Activated CD4-positive, alpha-beta T cell treated with anti-CD3 and anti-CD28 coated beads, Interleukin-2, amount 50 U/mL, for 1 hour (primary cell): Measurements from ENCODE around the gene IL32.
"Not testable (repeated sequence)": the region's sequence is repeated elsewhere in the genome, so short reads cannot be mapped to it uniquely, and the experiment has no call there.

ENCODE experiments used
- DNase-seq: peaks from one replicate; pipeline ENCODE4 v3.0.0-alpha.2; 2020

Gene IL32

GRCh38 chr16:3072576-3073263 is 7.3 kb downstream of the IL32 start:
- DNase-seq: not testable (repeated sequence)

- DNase-seq: no peak
Measured at GRCh38 chr16:3073448-3073847, 8.0 kb downstream of the IL32 start.

GRCh38 chr16:3074860-3075522 is 9.6 kb downstream of the IL32 start:
- peak; percentile 70 for DNase-seq

- DNase-seq: no peak
Measured at GRCh38 chr16:3075523-3075915, 10.1 kb downstream of the IL32 start.

- not testable (repeated sequence) for DNase-seq
Measured at GRCh38 chr16:3075946-3076345, 10.5 kb downstream of the IL32 start.

GRCh38 chr16:3076577-3076976 is 11.1 kb downstream of the IL32 start:
- DNase-seq: no peak

- no peak for DNase-seq
Measured at GRCh38 chr16:3080024-3080423, 14.6 kb downstream of the IL32 start.

GRCh38 chr16:3081957-3082356 is 16.5 kb downstream of the IL32 start:
- not testable (repeated sequence) for DNase-seq

GRCh38 chr16:3083408-3083807 is 18.0 kb downstream of the IL32 start:
- DNase-seq: not testable (repeated sequence)

GRCh38 chr16:3084491-3084890 is 19.1 kb downstream of the IL32 start:
- DNase-seq: no peak

- no peak for DNase-seq
Measured at GRCh38 chr16:3084969-3085670, 19.7 kb downstream of the IL32 start.

GRCh38 chr16:3085868-3086595 is 20.6 kb downstream of the IL32 start:
- DNase-seq: no peak

- DNase-seq: no peak
Measured at GRCh38 chr16:3086596-3087242, 21.3 kb downstream of the IL32 start.

- no peak for DNase-seq
Measured at GRCh38 chr16:3087243-3088235, 22.1 kb downstream of the IL32 start.

GRCh38 chr16:3088450-3088849 is 23.0 kb downstream of the IL32 start:
- no peak for DNase-seq

- no peak for DNase-seq
Measured at GRCh38 chr16:3088925-3089716, 23.7 kb downstream of the IL32 start.

- no peak for DNase-seq
Measured at GRCh38 chr16:3089717-3090592, 24.5 kb downstream of the IL32 start.

- DNase-seq: no peak
Measured at GRCh38 chr16:3091551-3091950, 26.1 kb downstream of the IL32 start.

GRCh38 chr16:3092501-3092941 is 27.1 kb downstream of the IL32 start:
- no peak for DNase-seq
